Prostate gland (tissue), 2 donors: ENCODE data around the gene SYT12. TPM values are rescaled to one million over a fixed set of nuclear protein-coding genes. Genes with fewer than 3 reads are reported as not detected.

Source experiments
- DNase-seq: peaks from one replicate; pipeline ENCODE4 v3.0.0-alpha.2; 2019; ENCODE audit warnings: low spot score
- H3K27ac ChIP-seq, 2 donors: fragments of 200-600 bp; sonication (generic); 2 replicates each; pipeline ENCODE4 v1.5.1; 2017 to 2019
- H3K27me3 ChIP-seq: fragments of 200-600 bp; sonication (generic); replicated peaks from 2 replicates; pipeline ENCODE4 v1.5.1; 2019; ENCODE audit not compliant: insufficient read depth
- H3K36me3 ChIP-seq, 2 donors: fragments of 200-600 bp; sonication (generic); 1 replicate in 1 of 2; 2 replicates in 1 of 2; pipeline versions ENCODE4 v1.5.1 to v1.8.1; 2017 to 2019
- H3K4me1 ChIP-seq: fragments of 200-600 bp; sonication (generic); replicated peaks from 2 replicates; pipeline ENCODE4 v1.5.1; 2019
- H3K4me3 ChIP-seq, 2 donors: fragments of 200-600 bp; sonication (generic); 2 replicates each; pipeline ENCODE4 v1.5.1; 2017 to 2019
- H3K9me3 ChIP-seq: fragments of 200-600 bp; sonication (generic); 2 replicates; pipeline ENCODE4 v1.5.1; 2017
- POLR2A ChIP-seq: fragments of 450-650 bp; IDR thresholded peaks from one replicate; pipeline ENCODE4 v1.6.1; 2016; ENCODE audit warnings: antibody characterized with exemption, mild to moderate bottlenecking
- POLR2AphosphoS5 ChIP-seq: sonication (generic); formaldehyde crosslinking; IDR thresholded peaks from one replicate; pipeline ENCODE4 v1.6.1; 2017; ENCODE audit warnings: antibody characterized with exemption
- WGBS: methylation state at CpG from one replicate; pipeline ENCODE4 v1.1.5; 2018; 5-methylcytosine and 5-hydroxymethylcytosine counted together
- intact Hi-C: fragments of 100-400 bp; cut with DNase I; formaldehyde crosslinking; loops from one replicate; pipeline ENCODE4 v1.14.2; 2022
- total RNA-seq, 2 donors: library from RNA; depleted of rRNA; stranded (reverse); fragments of >200 nt; gene quantifications; one replicate each; pipeline ENCODE4 v1.1.0, GENCODE V29; 2016
- TF ChIP-seq, protein P1 (sequence below), 4 experiments: fragments of 200-600 bp in 2 of 4; fragments of 450-650 bp in 2 of 4; sonication (generic) in 2 of 4; IDR thresholded peaks; 1 replicate in 3 of 4; 2 replicates in 1 of 4; pipeline ENCODE4 v1.5.1; 2016 to 2019; ENCODE audit warnings: antibody characterized with exemption in 4 of 4, mild to moderate bottlenecking in 2 of 4, moderate library complexity in 2 of 4

The SYT12 gene
- total RNA-seq, 2 donors from 2014 or later, result 2.1 to 3.4 TPM

DNA sequence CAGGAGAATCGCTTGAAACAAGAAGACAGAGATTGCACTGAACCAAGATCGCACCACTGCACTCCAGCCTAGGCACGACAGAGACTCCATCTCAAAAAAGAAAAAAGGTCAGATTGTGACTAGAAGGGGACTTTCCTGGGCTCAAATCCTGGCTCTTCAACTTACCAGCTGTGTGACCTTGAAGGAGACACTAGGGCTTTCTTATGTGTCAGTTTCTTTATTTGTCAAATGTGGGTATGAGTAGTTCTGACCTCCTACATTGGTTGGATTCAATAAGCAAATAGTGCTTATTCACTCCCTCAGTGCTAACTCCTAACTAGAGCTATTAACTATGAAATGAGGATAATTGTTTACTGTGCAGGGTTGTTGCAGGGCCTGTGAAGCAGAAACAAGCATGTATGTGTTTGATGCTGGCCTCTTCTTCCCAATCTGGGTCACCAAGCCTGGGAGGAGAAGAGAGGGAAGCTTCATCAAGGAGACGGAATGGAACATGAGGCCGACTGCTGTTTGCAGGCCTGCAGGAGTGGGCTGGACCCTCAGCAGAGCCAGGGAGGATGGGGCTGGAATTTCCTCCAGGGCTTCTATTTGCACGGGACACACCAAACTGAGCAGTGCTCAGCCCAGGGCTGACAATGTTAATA is 56.3 kb downstream of the SYT12 start:
- Histone ChIP-seq H3K9me3 (no peaks in the 10 kb centered on the region), H3K36me3 (no peaks in the 10 kb centered on the region), H3K27me3 (no peaks in the 10 kb centered on the region), H3K27ac (no peak overlapping the region), H3K4me1 (no peaks in the 10 kb centered on the region), H3K4me3 (no peak overlapping the region)
- DNase-seq, result no peak
- intact Hi-C loops, result no loop called here
- TF ChIP-seq, protein P1, sequence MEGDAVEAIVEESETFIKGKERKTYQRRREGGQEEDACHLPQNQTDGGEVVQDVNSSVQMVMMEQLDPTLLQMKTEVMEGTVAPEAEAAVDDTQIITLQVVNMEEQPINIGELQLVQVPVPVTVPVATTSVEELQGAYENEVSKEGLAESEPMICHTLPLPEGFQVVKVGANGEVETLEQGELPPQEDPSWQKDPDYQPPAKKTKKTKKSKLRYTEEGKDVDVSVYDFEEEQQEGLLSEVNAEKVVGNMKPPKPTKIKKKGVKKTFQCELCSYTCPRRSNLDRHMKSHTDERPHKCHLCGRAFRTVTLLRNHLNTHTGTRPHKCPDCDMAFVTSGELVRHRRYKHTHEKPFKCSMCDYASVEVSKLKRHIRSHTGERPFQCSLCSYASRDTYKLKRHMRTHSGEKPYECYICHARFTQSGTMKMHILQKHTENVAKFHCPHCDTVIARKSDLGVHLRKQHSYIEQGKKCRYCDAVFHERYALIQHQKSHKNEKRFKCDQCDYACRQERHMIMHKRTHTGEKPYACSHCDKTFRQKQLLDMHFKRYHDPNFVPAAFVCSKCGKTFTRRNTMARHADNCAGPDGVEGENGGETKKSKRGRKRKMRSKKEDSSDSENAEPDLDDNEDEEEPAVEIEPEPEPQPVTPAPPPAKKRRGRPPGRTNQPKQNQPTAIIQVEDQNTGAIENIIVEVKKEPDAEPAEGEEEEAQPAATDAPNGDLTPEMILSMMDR (IDR thresholded peaks at IDR 0.05), result no peak
- TF ChIP-seq POLR2A (no peak), POLR2AphosphoS5 (no peak)
- WGBS, result 84% methylated on average over 6 of the region's 6 CpGs

DNA sequence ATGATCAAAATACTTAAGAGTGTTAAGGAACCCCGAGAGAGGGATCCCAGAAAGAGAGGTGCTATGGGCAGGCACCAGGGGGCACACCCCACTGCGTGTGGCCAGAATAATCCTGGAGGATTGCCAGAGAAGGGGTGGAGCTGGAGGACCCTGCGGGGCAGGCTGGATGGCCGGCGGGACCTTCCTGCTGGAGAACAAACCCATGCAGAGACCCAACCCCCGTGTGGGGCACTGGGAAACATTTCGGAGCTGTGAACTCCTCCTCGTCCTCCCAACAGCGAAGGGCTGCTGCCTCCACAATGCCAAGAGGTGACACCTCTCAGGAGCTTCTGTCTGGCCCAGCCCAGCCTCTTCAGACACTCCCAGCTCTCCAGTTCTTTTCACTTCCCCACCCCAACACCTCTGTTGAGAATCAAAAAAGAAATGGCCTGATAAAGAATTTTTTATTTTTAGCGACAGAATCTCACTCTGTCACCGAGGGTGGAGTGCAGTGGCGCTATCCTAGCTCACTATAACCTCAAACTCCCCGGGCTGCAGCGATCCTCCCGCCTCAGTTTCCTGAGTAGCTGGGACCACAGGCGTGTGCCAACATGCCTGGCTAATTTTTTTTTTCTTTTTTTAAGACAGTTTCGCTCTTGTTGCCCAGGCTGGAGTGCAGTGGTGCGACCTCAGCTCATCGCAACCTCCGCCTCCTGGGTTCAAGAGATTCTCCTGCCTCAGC is 59.3 kb downstream of the SYT12 start:
- WGBS, result 39% methylated on average over 20 of the region's 20 CpGs
- H3K27ac ChIP-seq, result no peak overlapping the region
- H3K4me1 ChIP-seq, result no peaks in the 10 kb centered on the region
- no peak overlapping the region for H3K4me3 ChIP-seq
- H3K9me3 ChIP-seq, result no peaks in the 10 kb centered on the region
- DNase-seq, result no peak
- intact Hi-C loops, result loop anchor here (5.0 to 10.0 kb wide), 2 partner anchors 83 to 155 kb away; no protein-coding TSS in a partner anchor
- TF ChIP-seq POLR2AphosphoS5, result no peak
- H3K36me3 ChIP-seq, result no peaks in the 10 kb centered on the region
- no peaks in the 10 kb centered on the region for H3K27me3 ChIP-seq

DNA sequence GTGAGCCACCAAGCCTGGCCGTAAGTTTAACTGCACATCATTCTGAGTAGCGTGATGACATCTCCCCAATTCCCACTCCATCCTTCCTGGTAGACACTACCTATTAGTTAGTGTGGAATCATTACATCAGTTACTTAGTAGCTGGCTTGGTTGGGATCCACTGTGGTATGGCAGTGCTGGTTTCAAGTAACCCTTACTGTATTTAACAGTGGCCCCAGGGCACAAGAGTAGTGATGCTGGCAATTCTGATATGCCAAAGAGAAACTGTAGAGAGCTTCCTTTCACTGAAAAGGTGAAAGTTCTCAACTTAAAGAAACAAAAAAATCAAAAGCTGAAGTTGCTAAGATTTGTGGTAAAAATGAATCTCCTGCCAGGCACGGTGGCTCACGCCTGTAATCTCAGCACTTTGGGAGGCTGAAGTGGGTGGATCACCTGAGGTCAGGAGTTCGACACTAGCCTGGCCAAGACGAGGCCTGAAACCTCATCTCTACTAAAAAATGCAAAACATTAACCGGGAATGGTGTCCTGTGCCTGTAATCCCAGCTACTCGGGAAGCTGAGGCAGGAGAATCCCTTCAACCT is 60.9 kb downstream of the SYT12 start:
- Histone ChIP-seq H3K36me3 (no peaks in the 10 kb centered on the region), H3K27ac (no peak overlapping the region), H3K4me1 (no peaks in the 10 kb centered on the region), H3K27me3 (no peaks in the 10 kb centered on the region), H3K4me3 (no peak overlapping the region), H3K9me3 (no peaks in the 10 kb centered on the region)
- WGBS, result 91% methylated on average over 8 of the region's 8 CpGs
- DNase-seq, result no peak
- intact Hi-C loops, result loop anchor here (5.0 to 10.0 kb wide), 2 partner anchors 81 to 153 kb away; no protein-coding TSS in a partner anchor
- TF ChIP-seq POLR2A (no peak), POLR2AphosphoS5 (no peak)
- TF ChIP-seq, protein P1 (IDR thresholded peaks at IDR 0.05), result no peak

DNA sequence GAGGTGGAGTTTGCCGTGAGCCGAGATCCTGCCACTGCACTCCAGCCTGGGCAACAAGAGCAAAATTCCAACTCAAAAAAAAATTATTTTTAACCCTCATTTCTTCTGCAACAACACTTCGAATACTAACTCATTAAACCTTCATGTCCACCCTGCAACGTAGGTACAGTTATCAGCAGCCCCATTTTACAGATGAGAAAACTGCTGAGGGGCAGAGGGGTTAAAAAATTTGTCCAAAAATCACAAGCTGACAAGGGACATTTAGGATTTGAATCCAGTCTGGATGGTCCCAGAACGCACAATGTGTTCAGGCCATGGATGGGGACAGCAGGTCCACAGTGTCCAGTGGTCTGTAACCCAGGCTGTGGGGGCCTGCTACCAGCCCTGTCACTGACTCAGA is 62.7 kb downstream of the SYT12 start:
- Histone ChIP-seq H3K27me3 (no peaks in the 10 kb centered on the region), H3K4me3 (no peak overlapping the region), H3K4me1 (no peaks in the 10 kb centered on the region), H3K36me3 (no peaks in the 10 kb centered on the region), H3K9me3 (no peaks in the 10 kb centered on the region), H3K27ac (no peak overlapping the region)
- 96% methylated on average over 5 of the region's 5 CpGs for WGBS
- DNase-seq, result no peak
- intact Hi-C loops, result loop anchor here (10.0 kb wide), 1 partner anchor 79 kb away; no protein-coding TSS in a partner anchor
- TF ChIP-seq, protein P1 (IDR thresholded peaks at IDR 0.05), result no peak
- TF ChIP-seq POLR2AphosphoS5 (no peak), POLR2A (no peak)

DNA sequence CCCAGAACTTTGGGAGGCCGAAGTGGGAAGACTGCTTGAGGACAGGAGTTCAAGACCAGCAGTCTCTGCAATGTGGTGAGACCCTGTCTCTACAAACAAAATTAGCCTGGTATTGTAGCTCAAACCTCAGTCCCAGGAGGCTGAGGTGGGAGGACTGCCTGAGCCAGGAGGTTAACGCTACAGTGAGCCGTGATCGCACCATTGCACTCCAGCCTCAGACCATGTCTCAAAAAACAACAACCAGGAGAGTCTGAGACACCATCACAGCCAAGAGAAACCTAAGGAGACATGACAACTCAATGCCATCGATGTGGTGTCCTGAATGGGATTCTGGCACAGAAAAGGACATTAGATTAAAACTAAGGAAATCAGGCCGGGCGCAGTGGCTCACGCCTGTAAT is 67.8 kb downstream of the SYT12 start:
- Histone ChIP-seq H3K4me1 (no peaks in the 10 kb centered on the region), H3K27ac (no peak overlapping the region), H3K9me3 (no peaks in the 10 kb centered on the region), H3K27me3 (no peaks in the 10 kb centered on the region), H3K4me3 (no peak overlapping the region), H3K36me3 (no peaks in the 10 kb centered on the region)
- TF ChIP-seq, protein P1 (IDR thresholded peaks at IDR 0.05), result no peak
- no peak for TF ChIP-seq POLR2AphosphoS5
- intact Hi-C loops, result no loop called here
- 89% methylated on average over 8 of the region's 8 CpGs for WGBS
- DNase-seq, result no peak
